Measurements from ENCODE around the gene ZSWIM4. TPM values are rescaled to one million over a fixed set of nuclear protein-coding genes. Genes with fewer than 3 reads are reported as not detected.

ZSWIM4 gene
- total RNA-seq, 1 experiment from 2014 or later = 7.9 TPM

DNA sequence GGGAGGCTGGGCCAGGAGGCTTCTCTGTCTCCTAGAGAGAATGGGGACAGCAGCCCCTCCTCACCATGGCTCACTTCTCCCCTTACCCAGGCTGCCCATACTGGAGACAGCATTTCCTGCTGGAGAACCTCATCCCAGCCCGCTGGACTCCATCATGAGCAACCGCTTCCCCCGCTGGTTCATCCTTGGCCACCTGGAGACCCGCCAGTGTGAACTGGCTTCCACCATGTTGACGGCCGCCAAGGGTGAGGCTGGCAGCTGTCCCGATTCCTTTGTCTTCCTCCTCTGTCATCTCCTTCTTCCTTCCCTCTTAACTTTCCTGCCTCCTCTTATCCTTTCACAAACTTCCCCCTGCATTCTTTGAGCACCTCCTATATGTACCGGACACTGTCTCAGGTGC is 28.0 kb downstream of the ZSWIM4 start:
- H3K4me3 ChIP-seq = no peak overlapping the region
- DNase-seq = peak; percentile 49
- peaks cover 82% of the 10 kb centered on the region for H3K36me3 ChIP-seq
- peaks cover 5% of the 10 kb centered on the region; the same call in 1 of the 2 replicates for H3K9me3 ChIP-seq
- H3K27me3 ChIP-seq = no peaks in the 10 kb centered on the region

DNA sequence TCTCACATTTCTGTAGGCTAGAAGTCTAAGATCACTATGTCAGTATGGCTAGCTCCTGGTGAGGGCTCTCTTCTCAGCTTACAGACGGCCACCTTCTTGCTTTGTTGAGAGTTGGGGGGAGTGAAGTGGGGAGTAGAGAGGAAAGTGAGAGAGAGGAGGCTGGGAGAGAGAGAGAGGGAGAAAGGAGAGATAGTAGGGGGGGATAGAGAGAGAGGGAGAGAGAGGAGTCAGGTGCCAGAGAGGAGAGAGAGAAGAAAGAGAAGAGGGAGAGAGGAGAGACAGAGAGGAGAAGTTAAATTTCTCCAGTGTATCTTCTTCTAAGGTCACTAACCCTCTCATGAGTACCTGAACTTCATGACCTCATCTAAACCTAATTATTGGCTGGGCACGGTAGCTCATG is 28.7 kb downstream of the ZSWIM4 start:
- DNase-seq = no peak
- Histone ChIP-seq H3K36me3 (peaks cover 83% of the 10 kb centered on the region), H3K4me3 (no peak overlapping the region), H3K9me3 (peaks cover 5% of the 10 kb centered on the region; the same call in 1 of the 2 replicates), H3K27me3 (no peaks in the 10 kb centered on the region)

DNA sequence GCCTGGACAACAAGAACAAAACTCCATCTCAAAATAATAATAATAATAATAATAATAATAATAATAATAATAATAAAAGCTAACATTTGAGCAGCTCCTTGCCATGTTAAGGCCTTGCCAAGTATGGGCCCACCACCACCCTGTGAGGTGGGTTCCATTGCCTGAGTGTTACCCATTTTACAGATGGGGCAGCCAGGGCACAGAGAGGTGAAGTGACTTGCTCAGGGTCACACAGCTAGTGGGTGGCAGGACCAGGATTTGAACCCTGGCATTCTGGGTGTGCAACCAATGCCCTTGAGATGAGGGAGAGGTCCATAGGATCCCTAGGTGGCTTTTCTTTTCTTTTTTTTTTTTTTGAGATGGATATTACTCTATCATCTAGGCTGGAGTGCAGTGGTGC is 29.5 kb downstream of the ZSWIM4 start:
- no peaks in the 10 kb centered on the region for H3K27me3 ChIP-seq
- no peak for DNase-seq
- H3K4me3 ChIP-seq = no peak overlapping the region
- H3K9me3 ChIP-seq = peaks cover 5% of the 10 kb centered on the region; the same call in 1 of the 2 replicates
- peaks cover 78% of the 10 kb centered on the region for H3K36me3 ChIP-seq

DNA sequence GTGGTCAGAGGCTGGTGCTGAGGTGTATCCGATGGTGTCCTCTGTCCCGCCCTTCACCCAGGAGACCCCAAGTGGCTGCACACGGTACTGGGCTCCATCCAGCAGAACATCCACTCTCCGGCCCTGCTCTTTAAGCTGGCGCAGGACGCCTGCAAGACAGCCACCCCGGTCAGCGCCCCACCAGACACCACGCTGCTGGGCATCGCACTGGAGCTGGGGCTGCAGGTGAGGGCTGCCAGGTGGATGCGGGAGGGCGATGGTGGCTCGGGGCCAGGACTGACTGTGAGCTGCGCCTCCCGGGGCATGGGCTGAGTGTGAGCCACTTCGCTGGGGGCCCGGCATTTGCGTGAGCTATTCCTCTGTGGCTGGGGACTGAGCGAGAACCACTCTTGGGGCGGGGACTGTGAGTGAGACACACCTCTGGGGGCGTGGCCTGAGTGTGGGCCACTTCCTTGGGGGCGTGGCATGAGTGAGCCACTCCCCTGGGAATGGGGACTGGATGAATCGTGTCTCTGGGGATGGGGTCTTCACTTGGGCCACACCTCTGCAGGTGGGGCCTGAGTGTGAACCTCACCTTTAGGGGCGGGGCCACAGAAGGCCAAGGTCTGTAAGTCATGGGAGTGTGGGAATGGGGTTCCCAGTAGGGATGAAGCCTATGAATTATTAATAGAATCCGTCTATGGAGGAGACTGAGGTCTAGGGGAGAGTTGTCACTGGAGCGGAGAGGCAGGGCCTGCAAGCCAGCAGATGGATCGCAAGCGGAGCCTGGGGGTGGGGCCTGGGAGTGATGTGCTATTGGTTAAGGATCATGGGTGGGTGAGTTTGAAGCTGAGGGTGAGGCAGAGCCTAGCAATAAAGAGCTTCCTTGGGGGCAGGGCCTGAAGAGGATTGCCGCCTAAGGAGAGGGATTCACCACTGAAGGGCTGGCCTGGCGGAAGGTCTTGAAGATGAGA is 30.5 kb downstream of the ZSWIM4 start:
- no peaks in the 10 kb centered on the region for H3K27me3 ChIP-seq
- H3K4me3 ChIP-seq = no peak overlapping the region
- H3K9me3 ChIP-seq = peaks cover 5% of the 10 kb centered on the region; the same call in 1 of the 2 replicates
- DNase-seq = peak; percentile 60
- H3K36me3 ChIP-seq = peaks cover 78% of the 10 kb centered on the region

DNA sequence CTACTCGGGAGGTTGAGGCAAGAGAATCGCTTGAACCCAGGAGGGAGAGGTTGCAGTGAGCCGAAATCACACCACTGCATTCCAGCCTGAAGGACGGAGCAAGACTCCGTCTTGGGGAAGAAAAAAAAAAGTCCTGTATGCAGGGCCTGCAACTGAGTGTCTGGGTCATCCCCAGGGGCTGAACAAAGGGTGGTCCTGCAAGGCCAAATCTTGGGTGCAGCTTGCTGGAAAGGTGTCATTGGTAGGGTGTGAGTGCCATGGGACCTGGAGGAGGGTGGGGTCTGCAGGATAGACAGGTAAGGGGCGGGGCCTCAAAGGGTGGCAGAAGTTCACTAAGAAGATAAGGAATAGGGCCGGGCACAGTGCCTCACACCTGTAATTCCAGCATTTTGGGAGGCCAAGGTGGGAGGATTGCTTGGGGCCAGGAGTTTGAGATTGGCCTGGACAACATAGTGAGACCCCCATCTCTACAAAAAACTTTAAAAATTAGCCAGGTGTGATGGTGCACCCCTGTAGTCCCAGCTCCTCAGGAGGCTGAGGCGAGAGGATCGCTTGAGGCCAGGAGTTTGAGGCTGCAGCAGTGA is 31.5 kb downstream of the ZSWIM4 start:
- Histone ChIP-seq H3K36me3 (peaks cover 78% of the 10 kb centered on the region), H3K27me3 (no peaks in the 10 kb centered on the region), H3K4me3 (no peak overlapping the region), H3K9me3 (peaks cover 5% of the 10 kb centered on the region; the same call in 1 of the 2 replicates)
- no peak for DNase-seq

DNA sequence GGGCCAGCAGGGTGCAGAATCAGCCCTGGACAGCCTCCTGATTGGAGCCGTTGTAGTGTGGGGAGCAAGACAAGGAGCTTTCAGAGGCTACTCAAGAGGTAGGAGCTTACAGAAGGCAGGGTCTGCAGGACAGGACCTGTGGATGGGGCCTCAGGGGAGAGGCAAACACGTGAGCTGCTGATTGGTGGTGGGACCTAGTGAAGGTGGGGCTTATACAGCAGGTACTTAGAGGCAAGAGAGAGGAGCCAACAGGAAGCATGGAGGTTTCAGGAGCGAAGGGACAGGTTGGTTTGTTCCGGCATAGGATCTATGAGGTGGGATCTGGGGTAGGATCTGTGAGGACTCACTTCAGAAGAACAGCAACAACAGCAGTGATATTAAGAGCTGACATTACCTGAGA is 32.4 kb downstream of the ZSWIM4 start:
- Histone ChIP-seq H3K27me3 (no peaks in the 10 kb centered on the region), H3K9me3 (peaks cover 5% of the 10 kb centered on the region; the same call in 1 of the 2 replicates), H3K4me3 (no peak overlapping the region), H3K36me3 (peaks cover 73% of the 10 kb centered on the region)
- DNase-seq = no peak

DNA sequence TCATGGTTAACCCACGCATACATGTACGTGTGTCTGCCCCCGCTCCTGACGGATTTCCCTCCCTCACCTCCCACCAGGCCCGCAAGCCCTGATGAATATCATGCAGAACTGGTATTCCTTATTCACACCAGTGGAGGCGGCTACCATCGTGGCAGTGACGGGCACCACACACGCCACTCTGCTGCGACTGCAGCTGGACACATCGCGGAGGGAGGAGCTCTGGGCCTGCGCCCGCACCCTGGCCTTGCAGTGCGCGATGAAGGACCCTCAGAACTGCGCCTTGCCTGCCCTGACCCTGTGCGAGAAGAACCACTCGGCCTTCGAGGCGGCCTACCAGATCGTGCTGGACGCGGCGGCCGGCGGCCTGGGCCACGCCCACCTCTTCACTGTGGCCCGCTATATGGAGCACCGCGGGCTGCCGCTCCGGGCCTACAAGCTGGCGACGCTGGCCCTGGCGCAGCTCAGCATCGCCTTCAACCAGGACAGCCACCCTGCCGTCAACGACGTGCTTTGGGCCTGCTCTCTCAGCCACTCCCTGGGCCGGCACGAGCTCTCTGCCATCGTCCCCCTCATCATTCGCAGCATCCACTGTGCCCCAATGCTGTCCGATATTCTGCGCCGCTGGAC is 35.0 kb downstream of the ZSWIM4 start:
- no peaks in the 10 kb centered on the region for H3K9me3 ChIP-seq
- H3K27me3 ChIP-seq = no peaks in the 10 kb centered on the region
- peaks cover 78% of the 10 kb centered on the region for H3K36me3 ChIP-seq
- no peak overlapping the region for H3K4me3 ChIP-seq
- DNase-seq = no peak

DNA sequence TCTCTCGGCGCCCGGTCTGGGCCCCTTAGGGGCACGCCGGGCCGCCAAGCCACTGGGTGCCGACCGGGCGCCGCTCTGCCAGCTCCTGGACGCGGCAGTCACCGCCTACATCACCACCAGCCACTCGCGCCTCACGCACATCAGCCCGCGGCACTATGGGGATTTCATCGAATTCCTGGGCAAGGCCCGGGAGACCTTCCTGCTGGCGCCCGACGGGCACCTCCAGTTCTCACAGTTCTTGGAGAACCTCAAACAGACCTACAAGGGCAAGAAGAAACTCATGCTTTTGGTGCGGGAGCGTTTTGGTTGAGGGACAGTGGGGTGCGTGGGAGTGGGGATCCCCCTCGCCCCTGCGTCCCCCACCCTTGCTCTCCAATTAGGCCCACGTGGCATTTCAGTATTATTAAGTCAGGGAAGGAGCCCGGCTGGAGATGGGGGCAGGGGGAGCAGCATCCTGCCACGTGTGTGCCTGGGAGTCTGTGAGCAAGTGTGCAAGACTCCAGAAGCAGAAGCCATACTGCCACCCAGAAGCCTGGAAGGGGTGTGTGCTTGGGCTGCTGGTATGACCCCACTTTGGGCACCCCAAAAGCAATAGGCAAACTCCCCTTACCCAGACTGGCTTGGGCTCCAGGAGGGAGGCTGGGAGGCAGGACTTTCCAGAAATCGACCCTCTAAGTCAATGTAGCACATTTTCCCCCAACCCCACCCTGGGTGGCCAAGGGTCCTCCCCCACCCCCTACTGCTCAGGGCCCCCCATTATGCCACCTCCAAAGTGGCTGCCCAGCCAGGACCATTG is 35.7 kb downstream of the ZSWIM4 start:
- DNase-seq = peak; percentile 50
- Histone ChIP-seq H3K36me3 (peaks cover 78% of the 10 kb centered on the region), H3K9me3 (no peaks in the 10 kb centered on the region), H3K4me3 (no peak overlapping the region), H3K27me3 (no peaks in the 10 kb centered on the region)

DNA sequence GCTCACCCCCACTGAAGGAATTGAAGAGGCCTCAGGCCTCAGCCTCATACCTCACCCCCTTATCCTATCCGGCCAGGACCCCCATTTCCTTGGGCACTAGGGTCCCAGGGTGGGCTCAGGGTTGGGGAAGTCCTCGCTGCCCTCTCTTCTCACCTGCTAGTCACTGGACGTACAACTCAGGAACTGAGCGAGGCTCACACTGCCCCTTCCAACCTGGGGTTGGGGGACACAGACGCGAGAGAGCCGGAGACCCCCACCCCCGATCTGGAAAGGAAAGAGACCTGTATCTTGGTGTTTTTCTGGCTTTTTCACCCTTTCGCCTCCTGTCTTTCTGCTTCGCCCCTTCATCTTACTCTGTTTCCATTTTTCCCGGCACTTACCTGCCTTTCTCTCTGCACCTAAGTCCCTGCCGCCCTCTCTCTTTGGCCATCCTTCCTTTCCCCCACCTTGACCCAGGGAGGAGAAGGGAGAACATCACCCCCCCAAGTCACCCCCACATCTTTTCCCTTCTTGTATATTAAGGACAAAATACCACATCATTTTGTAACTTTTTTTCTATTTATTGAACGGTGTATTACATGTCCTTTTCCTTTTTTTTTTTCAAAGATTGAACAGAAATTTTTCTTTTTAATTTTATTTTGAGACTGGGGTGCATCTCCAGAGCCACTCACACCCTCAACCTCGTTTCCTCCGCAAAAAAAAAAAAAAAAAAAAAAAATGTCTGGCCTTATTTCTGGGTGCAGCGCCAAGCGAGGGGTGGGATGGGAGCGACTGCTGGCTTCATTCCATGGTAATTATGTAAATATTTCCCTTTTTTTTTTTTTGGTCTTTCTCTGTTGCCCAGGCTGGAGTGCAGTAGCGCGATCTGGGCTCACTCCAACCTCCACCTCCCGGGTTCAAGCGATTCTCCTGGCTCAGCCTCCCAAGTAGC is 36.6 kb downstream of the ZSWIM4 start:
- DNase-seq = peak; percentile 23
- Histone ChIP-seq H3K27me3 (no peaks in the 10 kb centered on the region), H3K9me3 (no peaks in the 10 kb centered on the region), H3K4me3 (no peak overlapping the region), H3K36me3 (peaks cover 78% of the 10 kb centered on the region)

DNA sequence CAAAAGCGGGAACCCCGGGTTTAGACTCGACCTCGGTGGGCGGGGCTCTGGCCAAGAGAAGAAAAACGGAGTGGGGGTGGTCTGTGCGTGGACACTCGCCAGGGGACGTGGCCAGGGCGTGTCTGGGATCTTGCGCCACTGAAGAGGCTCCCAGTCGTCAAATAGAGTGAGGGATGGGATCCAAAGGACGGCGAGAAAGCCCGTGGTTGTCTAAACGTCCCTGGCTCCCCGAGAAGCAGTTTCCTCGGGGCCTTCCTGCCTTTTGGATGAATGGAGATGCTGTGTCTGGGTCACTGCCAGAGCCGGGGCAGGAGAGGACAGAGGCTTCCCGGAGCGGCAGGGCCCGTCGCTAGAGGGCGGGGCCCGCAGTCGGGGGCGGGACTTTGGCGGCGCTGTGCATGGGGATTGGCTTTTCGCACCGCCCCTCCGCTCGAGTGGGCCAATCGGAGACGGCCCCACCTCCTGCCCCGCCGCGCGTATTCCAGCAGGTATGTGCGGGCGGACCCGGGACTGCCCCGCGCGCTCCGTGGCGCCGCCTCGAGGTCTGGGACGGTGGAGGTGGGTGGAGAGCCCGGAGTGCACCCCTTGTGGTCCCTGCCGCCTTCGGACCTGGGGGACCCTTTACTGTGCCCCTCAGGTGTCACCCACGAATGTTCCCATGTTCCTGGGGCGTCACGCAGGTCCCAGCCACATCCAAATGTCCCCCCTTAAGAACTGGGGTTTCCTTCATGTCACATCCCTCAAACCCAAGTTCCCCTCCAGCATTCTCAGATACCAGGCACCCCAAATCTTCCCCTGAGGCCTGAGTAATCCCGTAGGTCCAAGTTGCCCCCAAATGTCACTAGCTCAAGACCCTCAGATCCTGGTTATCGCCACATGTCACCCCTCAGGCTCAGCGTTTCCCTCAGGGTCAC is 38.3 kb downstream of the ZSWIM4 start:
- no peak overlapping the region for H3K4me3 ChIP-seq
- H3K9me3 ChIP-seq = no peaks in the 10 kb centered on the region
- H3K36me3 ChIP-seq = peaks cover 82% of the 10 kb centered on the region
- H3K27me3 ChIP-seq = no peaks in the 10 kb centered on the region
- DNase-seq = peak; percentile 99

DNA sequence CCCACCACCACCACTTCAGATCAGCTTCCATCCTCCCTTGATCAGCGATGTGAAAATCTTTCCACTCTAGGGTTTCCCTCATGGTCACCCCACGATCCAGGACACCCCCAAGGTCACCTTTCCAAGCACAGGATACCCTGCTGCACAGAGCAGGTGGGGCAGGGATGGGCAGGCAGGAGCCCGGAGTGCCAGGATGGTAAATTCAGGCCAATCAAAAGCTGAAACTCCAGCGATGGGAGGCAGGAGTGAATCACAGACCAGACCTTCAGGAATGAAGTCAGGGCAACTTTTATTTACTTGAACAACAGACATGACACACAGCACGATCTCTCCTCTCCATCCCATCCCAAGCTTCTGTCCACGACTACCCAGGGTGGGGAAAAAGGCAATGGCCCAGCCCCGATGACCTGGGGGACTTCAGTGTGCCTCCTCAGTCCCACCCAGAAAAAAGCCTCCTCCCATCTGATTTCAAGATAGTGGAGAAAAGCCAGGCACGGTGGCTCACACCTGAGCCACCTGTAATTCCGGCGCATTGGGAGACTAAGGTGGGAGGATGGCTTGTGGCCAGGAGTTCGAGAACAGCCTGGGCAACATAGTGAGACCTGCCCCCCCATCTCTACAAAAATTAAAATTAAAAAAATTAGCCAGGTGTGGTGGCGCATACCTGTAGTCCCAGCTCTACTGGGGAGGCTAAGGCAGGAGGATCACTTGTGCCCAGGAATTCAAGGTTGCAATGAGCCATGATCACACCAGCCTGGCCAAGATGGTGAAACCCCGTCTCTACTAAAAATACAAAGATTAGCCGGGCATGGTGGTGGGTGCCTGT is 39.2 kb downstream of the ZSWIM4 start:
- Histone ChIP-seq H3K36me3 (peaks cover 90% of the 10 kb centered on the region), H3K9me3 (no peaks in the 10 kb centered on the region), H3K4me3 (no peak overlapping the region), H3K27me3 (no peaks in the 10 kb centered on the region)
- peak; percentile 75 for DNase-seq

DNA sequence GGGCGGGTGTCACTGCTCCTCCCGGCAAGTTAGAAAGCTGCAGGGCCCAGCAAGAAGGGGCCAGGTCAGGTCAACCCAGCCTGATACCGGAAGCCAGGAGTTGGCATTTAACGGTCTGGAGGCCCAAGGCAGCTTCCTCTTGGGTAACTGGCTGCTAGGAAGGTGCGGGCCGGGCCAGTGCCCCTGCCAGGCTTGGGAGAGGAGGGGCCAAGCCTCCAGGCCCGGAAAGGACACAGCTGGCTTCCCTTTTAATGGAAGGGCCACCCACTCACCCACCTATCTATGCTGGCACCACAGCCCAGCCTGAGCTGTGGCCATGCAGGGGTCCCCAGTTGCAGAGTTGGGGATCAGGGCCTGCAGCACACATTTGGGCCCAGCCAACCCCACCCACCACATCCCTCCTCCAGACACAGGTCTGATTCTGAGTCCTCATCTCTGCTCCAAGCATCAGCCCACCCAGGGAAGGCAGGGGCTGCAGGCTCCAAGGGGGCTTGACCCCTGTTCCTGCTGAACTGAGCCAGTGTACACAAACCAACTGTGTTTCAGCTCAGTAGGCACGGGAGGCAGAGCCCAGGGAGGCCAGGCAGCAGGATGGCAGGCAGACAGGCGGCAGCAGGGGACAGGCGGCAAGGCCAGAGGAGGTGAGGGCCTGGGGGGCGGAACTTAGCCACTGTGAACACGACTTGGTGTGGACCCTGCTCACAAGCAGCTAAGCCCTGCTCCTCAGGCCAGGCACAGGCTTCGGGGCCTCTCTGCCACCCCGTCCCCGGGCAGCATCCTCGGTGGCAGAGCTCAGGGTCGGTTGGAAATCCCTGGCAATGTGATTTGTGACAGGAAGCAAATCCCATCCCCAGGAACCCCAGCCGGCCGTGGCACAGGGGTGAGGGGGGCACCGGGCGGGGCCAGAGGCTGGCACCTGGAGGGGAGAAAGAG is 40.8 kb downstream of the ZSWIM4 start:
- H3K27me3 ChIP-seq = no peaks in the 10 kb centered on the region
- H3K36me3 ChIP-seq = peaks cover 93% of the 10 kb centered on the region
- H3K4me3 ChIP-seq = no peak overlapping the region; the same call in 1 of the 2 replicates
- H3K9me3 ChIP-seq = no peaks in the 10 kb centered on the region
- DNase-seq = peak; percentile 60

Data from MG63 (cell line).